PC-9 (cell line): ENCODE data around the gene TMEM18. TPM values are rescaled to one million over a fixed set of nuclear protein-coding genes. Genes with fewer than 3 reads are reported as not detected.

Experiments
- BruUV-seq: library from RNA; stranded (reverse); fragments of 400-500 nt; replicated peaks from 2 replicates; lab custom pipeline; 2021; lab: Mats Ljungman, UMichigan
- CTCF ChIA-PET: fragments of 300-600 bp; sonication (Branson Sonifier 250); formaldehyde crosslinking; loops from one replicate; lab custom pipeline; 2022; ENCODE audit warnings: antibody characterized with exemption; lab: Charles Lee
- POLR2A ChIA-PET: fragments of 300-600 bp; sonication (Branson Sonifier 250); formaldehyde crosslinking; loops from one replicate; lab custom pipeline; 2022; ENCODE audit warnings: antibody characterized with exemption; ENCODE audit not compliant: unreplicated experiment; lab: Charles Lee
- DNase-seq, 2 experiments: peaks; one replicate each; pipeline versions ENCODE4 v3.0.0 to v3.0.0-alpha.2; 2015 to 2022; ENCODE audit warnings: mixed read lengths in 1 of 2
- H2AFZ ChIP-seq: fragments of 200-600 bp; sonication (generic); 2 replicates; pipeline ENCODE4 v1.8.1; 2017; ENCODE audit warnings: antibody characterized with exemption
- H3F3A ChIP-seq: fragments of 200-600 bp; sonication (generic); 2 replicates; pipeline ENCODE4 v1.8.1; 2017; ENCODE audit warnings: antibody characterized with exemption, mild to moderate bottlenecking, low read depth; ENCODE audit not compliant: insufficient read depth
- H3K27ac ChIP-seq: fragments of 200-600 bp; sonication (generic); 2 replicates; pipeline ENCODE4 v1.6.1; 2016; ENCODE audit warnings: mixed run types
- H3K27me3 ChIP-seq: fragments of 200-600 bp; sonication (generic); 2 replicates; pipeline ENCODE4 v1.6.1; 2016; ENCODE audit warnings: low read depth, mixed run types; ENCODE audit not compliant: insufficient read depth
- H3K36me3 ChIP-seq: fragments of 200-600 bp; sonication (generic); 2 replicates; pipeline ENCODE4 v1.6.1; 2016; ENCODE audit warnings: low read depth, mixed run types
- H3K4me1 ChIP-seq: fragments of 200-600 bp; sonication (generic); replicated peaks from 2 replicates; pipeline ENCODE4 v1.6.1; 2016; ENCODE audit warnings: mixed run types; ENCODE audit not compliant: insufficient read depth
- H3K4me2 ChIP-seq: fragments of 200-600 bp; sonication (generic); 2 replicates; pipeline ENCODE4 v1.6.1; 2017; ENCODE audit warnings: mixed run types
- H3K4me3 ChIP-seq: fragments of 200-600 bp; sonication (generic); 2 replicates; pipeline ENCODE4 v1.6.1; 2016; ENCODE audit warnings: mixed run types
- H3K79me2 ChIP-seq: fragments of 200-600 bp; sonication (generic); 2 replicates; pipeline ENCODE4 v1.6.1; 2017; ENCODE audit warnings: low read depth, mixed run types
- H3K9me2 ChIP-seq: fragments of 200-600 bp; sonication (generic); 2 replicates; pipeline ENCODE4 v1.8.1; 2017; ENCODE audit warnings: mild to moderate bottlenecking; ENCODE audit not compliant: insufficient read depth
- H3K9me3 ChIP-seq: fragments of 200-600 bp; sonication (generic); 2 replicates; pipeline ENCODE4 v1.8.1; 2016; ENCODE audit warnings: low read depth; ENCODE audit not compliant: insufficient read depth
- H4K20me1 ChIP-seq: fragments of 200-600 bp; sonication (generic); 2 replicates; pipeline ENCODE4 v1.8.1; 2017; ENCODE audit not compliant: insufficient read depth
- CTCF ChIP-seq: fragments of 200-600 bp; sonication (generic); conservative IDR thresholded peaks from 2 replicates; pipeline ENCODE4 v1.6.1; 2017; ENCODE audit warnings: mixed run types, antibody characterized with exemption, mild to moderate bottlenecking, moderate library complexity
- EZH2 ChIP-seq: fragments of 200-600 bp; sonication (generic); IDR thresholded peaks from 2 replicates; pipeline ENCODE4 v1.8.0; 2017; ENCODE audit warnings: antibody characterized with exemption, low read depth
- intact Hi-C: fragments of 100-400 bp; cut with micrococcal nuclease; formaldehyde crosslinking; loops from one replicate; pipeline ENCODE4 v1.10.0; 2022; ENCODE audit not compliant: unreplicated experiment
- total RNA-seq: library from RNA; stranded (reverse); gene quantifications from 2 replicates; pipeline ENCODE4 v1.2.3, GENCODE V29; 2021

Gene TMEM18
- total RNA-seq, 1 experiment from 2014 or later = 30.5 TPM

GRCh38 chr2:715038-715437, 37.8 kb upstream of the TMEM18 start:
- no peak overlapping the region for H3K27ac ChIP-seq
- no peaks in the 10 kb centered on the region for H3K36me3 ChIP-seq
- H3K4me3 ChIP-seq = no peak overlapping the region
- peaks cover 99% of the 10 kb centered on the region for H3K27me3 ChIP-seq
- no peaks in the 10 kb centered on the region for H3K9me3 ChIP-seq
- no peaks in the 10 kb centered on the region for H3F3A ChIP-seq
- H3K4me1 ChIP-seq = no peaks in the 10 kb centered on the region
- no peak overlapping the region for H2AFZ ChIP-seq
- DNase-seq = no peak
- ChIA-PET POLR2A (no interaction called here), CTCF (no interaction called here)
- intact Hi-C loops = loop anchor here (10.0 kb wide), 1 partner anchor 830 kb away; no protein-coding TSS in a partner anchor
- H3K9me2 ChIP-seq = no peaks in the 10 kb centered on the region
- TF ChIP-seq CTCF = no peak
- TF ChIP-seq EZH2 = no peak
- H3K79me2 ChIP-seq = no peaks in the 10 kb centered on the region
- H4K20me1 ChIP-seq = no peaks in the 10 kb centered on the region
- BruUV-seq = no TSS peak
- no peak overlapping the region for H3K4me2 ChIP-seq

- Histone ChIP-seq H3K27ac (no peak overlapping the region), H3K9me3 (no peaks in the 10 kb centered on the region), H3F3A (no peaks in the 10 kb centered on the region), H3K9me2 (no peaks in the 10 kb centered on the region), H3K79me2 (no peaks in the 10 kb centered on the region), H3K27me3 (peaks cover 99% of the 10 kb centered on the region), H3K36me3 (no peaks in the 10 kb centered on the region), H3K4me1 (no peaks in the 10 kb centered on the region), H3K4me2 (no peak overlapping the region), H4K20me1 (no peaks in the 10 kb centered on the region), H2AFZ (no peak overlapping the region), H3K4me3 (no peak overlapping the region)
- BruUV-seq = no TSS peak
- CTCF ChIA-PET = interaction anchor here (0.6 kb wide), 1 partner anchor 602 kb away, joined by 3 read pairs; no protein-coding TSS in a partner anchor
- peak; percentile 20 to 40 for DNase-seq
- POLR2A ChIA-PET = no interaction called here
- intact Hi-C loops = loop anchor here (5.0 to 10.0 kb wide), 2 partner anchors 831 to 1053 kb away; no protein-coding TSS in a partner anchor
- TF ChIP-seq EZH2 = no peak
- TF ChIP-seq CTCF = peak; percentile 63
Measured at GRCh38 chr2:714005-714741, 37.0 kb upstream of the TMEM18 start.

- no peak overlapping the region for H3K4me2 ChIP-seq
- ChIA-PET POLR2A (no interaction called here), CTCF (no interaction called here)
- H3K36me3 ChIP-seq = no peaks in the 10 kb centered on the region
- no peaks in the 10 kb centered on the region for H3K9me3 ChIP-seq
- no peak overlapping the region for H3K4me3 ChIP-seq
- peaks cover 97% of the 10 kb centered on the region for H3K27me3 ChIP-seq
- no peaks in the 10 kb centered on the region for H3K79me2 ChIP-seq
- no peaks in the 10 kb centered on the region for H3K9me2 ChIP-seq
- H3F3A ChIP-seq = no peaks in the 10 kb centered on the region
- TF ChIP-seq CTCF (no peak), EZH2 (no peak)
- no peaks in the 10 kb centered on the region for H3K4me1 ChIP-seq
- no peaks in the 10 kb centered on the region for H4K20me1 ChIP-seq
- no peak overlapping the region for H2AFZ ChIP-seq
- no peak overlapping the region for H3K27ac ChIP-seq
- DNase-seq = no peak
- no TSS peak for BruUV-seq
- intact Hi-C loops = loop anchor here (5.0 to 10.0 kb wide), 2 partner anchors 834 to 1056 kb away; no protein-coding TSS in a partner anchor
Measured at GRCh38 chr2:710867-711665, 33.9 kb upstream of the TMEM18 start.
